NCI-H2171 (cell line): ENCODE data around the gene SDK2.
A peak's percentile ranks its signal among the peaks of the same experiment; 100 is the strongest.

Source experiments
- DNase-seq: peaks from one replicate; lab custom pipeline; 2025; lab: John Stamatoyannopoulos, UW

SDK2 gene

DNA sequence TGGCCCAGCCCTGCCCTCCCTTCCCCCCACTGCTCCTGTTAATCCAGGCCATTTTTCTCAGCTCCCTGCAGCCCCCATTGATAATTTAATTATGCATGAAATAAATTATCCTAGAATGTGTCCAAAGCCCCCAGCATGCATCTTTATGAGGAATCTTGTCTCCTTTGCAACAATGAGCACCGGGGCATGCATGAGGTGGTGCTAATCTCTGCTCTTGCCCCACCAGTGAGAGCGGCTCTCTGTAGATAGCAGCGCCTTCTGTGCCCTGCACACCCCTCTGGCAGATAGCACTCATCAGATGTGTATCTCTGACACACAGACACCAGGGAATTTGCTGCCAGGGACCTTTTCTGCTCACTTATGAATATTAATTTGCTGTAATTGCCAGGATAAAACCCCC, 192.2 kb downstream of the SDK2 start:
- DNase-seq: no peak

DNA sequence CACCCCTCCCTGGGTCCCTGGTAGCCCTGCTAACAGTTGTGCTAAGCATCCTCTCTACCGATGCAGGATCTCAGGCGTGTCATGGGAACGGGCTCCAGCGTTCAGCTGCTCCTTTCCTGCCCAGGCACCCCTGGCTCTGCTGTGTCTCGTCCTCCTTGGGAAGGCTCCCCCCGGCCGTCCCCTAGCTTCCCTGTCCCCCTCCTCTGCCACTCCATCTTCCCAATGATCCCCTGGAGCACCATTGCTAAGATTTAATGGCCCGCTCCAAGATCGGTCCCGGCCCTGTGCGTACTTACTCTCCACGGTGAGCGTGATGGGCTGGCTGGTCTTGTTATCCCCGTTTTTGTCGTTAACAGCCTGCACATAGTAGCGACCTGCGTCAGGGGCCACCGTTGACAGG, 196.9 kb downstream of the SDK2 start:
- DNase-seq: no peak

DNA sequence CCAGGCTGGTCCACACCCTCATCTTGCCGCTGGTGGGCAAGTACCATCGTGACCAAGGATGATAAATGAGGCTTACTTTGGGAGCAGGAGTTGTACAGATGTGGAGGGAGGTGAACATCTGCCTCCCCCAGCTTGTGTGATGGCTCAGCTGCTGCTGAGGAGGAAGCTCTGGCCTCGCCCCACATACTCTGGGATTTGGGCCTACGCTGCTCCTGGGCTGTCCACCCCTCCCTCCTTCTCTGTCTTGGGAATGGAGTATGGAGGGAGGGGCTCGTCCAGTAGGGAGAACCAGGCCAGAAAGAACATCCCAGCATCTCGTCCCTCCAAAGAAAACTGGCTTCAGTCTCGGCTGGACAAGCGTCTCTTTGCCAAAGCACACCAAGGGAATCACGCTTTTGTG, 197.6 kb downstream of the SDK2 start:
- DNase-seq: no peak

DNA sequence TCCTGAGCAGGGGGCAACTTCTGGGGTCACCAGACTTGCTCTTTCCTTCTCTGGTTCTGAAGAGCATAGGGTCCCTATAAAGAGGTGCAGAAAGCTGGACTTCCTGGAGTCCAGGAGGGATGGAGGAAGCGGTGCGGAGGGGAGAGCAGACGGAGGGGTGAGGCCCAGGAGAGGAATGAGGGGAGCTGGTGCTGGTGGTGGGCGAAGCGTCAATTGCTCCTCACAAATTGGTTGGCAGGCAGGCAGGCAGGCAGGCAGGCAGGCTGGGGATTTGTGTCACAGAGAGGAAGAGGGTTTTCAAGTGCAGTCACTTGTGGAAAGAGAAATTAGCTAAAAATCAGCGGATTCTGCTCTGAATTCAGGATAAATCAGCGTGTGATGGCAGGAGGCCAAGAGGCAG, 198.8 kb downstream of the SDK2 start:
- no peak for DNase-seq

DNA sequence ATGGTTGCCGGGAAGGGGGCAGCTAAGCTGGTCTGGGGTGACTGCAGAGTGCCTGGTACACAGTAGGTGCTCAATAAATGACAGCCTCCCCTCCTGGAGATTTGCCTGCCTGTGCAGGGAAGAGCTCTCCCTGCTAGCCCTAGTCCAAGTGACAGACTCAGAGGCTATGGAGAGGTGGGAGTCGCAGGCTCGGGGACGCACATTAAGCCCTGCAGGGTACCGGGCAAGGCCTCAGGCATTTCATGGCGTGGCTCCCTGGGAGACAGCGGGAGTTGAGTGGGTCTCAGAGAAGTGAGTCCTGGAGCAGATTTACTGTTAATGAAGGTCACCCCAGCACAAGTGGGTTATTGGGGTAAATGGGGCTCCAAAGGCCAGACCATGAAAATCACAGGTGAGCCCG, 200.2 kb downstream of the SDK2 start:
- DNase-seq: no peak

DNA sequence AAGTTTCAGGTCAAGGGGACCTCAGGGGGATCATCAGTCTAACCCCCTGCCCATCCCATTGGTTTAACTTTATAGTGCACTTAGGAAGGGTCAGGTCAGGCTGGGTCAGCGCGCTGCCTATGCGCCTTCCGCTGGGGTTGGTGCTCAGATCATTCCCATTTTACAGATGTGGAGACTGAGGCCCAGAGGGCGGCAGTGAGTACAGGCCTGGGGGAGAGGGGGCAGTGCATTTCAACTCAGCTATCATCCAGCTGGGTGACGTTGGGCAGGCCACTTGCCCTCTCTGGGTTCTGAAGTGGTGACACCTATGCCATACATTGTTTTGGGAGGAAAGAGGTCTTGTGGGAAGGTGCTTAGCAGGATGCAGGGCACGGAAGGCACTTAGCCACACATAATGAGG, 204.6 kb downstream of the SDK2 start:
- no peak for DNase-seq

DNA sequence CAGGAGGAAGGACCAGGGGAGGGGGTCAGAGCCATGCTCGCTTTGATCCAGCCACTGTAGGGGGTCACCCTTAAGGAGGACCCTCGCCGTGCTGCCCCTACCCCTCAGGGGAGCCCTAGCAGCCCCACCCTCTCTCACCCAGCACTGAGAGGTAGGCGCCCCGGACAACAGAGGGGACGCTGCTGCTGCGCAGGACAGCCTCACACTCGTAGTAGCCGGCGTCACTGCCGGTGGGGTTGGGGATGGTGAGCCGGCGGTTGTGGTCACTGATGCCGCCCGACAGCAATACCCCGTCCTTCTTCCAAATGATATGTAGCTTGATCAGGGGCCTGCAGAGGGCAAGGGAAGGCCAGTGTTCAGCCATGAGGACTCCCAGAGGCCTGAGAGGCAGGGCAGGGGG, 206.4 kb downstream of the SDK2 start:
- no peak for DNase-seq

DNA sequence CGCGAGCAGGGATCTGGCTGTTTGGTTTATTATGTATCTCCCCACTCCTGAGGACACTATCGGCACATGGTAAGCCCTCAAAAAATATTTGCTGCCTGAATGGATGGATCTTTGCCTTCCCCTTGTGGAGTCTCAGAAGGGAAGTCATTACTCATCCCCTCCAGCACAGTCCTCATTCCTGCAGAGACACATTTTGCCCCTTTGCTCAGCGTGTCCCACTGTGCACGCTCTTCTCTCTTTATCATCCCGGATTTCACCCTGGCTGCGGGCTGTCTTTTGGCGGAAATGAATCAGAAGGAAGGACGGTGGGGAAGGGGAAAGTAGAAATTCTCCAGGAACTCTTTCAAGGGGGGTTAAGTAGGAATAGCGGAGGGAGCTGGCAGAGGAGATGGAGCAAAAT, 207.3 kb downstream of the SDK2 start:
- DNase-seq: no peak

DNA sequence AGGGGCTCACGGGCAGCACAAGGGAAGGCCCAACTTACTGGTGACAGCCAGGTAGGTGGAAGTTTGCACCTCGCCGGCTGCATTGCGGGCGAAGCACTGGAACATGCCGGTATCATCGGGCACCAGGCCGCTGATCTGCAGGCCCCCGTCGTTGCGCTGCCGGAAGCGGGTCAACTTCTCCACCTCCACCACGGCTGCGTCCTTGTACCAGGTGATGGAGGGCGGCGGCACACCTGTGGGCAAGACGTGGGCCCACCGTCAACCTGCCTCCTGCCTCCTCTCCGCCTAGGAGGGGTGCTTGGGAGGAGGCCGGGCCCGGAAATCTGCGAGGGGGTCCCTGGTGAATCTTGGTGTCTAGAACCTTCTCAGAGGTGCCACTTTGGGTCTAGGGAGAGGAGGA, 208.8 kb downstream of the SDK2 start:
- DNase-seq: no peak

DNA sequence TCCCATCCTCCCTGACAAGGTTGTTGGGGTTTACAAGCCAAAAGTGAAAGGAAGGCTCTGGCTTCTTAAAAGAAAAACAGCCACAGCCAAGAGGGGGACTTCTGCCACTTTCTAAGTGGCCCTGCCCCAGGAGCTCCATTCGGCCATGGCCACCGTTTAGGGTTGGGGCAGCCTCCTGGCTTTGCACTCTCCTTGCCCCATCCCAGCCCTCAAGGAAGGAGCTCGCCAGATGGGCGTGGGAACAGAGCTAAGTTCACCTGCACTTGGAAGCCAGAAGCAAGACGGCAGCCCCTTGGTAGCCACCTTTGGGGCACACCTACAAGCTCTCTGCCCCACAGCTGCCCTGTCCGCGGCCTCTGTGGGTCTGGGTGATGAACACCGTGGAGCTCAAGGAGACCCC, 210.1 kb downstream of the SDK2 start:
- DNase-seq: no peak

DNA sequence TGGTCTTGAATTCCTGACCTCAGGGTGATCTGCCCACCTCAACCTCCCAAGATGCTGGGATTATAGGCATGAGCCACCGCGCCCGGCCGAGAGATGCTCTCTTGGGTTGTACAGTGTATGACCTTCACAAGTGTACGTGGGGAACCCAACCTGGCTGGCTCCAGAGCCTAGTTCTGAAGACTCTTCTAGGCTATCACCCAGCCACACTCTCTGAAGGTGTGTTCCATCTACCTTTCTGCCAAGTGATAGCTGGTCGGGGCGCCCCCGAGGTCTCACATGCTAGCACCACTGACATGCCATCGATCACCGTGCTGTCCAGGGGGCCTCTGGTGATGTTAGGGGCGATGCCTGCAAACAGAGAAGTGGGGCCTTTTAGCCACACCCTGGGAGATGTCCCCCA, 210.7 kb downstream of the SDK2 start:
- DNase-seq: no peak

DNA sequence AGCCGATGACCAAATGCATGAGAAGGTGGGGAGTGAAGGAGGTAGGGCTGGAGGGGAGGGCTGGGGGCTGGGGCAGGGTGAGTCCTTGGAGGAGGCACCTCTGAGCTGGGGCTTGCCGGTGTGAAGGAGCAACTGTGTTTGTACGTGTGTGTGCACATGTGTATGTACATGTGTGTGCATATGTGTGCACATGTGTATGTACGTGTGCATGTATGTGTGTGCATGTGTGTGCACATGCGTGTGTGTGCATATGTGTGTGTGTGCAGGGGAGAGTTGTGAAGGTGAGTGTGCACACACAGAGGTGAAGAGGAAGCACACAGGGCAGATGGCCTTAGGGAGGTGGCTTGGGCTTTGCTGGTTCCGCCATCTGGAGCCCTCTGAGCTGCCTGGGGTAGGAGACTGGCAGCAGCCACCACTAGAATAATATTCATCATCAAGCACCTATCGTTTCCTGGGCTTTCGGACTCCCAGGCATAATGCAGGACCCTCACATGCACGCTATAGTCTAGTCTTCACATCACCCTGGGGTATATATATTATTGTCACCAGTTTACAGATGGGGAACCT, 211.5 kb downstream of the SDK2 start:
- DNase-seq: peak; percentile 16

DNA sequence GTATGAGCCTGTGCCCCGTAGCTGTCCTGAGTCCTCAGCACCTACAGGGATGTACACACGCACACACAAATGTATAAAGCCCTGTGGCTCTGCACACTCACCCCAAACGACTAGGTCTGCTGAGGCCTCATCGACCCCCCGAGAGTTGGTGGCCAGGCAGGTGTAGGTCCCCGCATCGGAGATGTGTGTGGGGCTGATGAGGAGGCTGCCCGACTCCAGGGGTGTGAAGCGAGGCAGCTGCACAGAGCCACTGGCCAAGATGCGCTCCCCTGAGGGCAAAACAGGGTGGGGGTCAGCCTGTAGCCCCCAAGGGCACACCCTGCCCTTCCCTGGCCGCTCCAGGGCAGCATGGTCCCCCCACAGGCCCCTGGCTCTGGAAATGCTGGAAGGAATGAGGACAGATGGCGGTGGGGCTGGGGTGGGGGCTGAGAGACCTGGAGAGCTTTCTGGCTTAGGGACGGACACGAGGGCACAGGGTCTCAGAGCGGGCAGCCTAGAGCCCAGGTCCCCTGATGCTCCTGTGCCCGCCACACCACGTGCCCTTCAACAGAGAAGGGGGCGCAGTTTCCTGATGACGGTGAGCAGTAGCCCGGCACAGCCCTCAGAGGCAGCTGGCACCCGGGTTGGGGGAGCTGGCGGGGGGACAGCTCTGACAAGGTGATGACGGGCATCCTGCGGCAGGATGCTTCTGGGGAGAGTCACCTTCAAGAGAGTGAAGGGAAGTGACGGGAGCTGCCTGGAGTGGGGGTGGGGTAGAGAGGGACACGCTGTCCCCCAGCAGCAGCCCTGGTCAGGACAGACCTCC, 212.6 kb downstream of the SDK2 start:
- no peak for DNase-seq

DNA sequence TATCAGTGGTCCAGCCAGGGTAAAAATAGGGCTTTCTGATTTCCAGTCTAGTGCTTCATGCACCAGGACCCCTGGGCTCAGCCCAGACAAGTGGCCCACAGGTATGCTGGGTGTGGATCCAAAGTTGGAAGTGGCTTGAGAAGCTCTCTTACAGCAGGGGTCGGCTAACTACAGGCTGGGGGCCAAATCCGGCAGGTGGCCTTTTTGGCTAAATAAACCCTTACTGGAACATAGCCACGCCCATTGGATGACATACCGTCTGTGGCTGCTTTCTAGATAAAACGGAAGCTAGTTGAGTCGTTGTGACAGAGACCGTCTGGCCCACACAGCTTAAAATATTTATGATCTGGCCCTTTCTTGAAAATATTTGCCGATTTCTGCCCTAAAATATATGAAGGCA, 213.4 kb downstream of the SDK2 start:
- no peak for DNase-seq

DNA sequence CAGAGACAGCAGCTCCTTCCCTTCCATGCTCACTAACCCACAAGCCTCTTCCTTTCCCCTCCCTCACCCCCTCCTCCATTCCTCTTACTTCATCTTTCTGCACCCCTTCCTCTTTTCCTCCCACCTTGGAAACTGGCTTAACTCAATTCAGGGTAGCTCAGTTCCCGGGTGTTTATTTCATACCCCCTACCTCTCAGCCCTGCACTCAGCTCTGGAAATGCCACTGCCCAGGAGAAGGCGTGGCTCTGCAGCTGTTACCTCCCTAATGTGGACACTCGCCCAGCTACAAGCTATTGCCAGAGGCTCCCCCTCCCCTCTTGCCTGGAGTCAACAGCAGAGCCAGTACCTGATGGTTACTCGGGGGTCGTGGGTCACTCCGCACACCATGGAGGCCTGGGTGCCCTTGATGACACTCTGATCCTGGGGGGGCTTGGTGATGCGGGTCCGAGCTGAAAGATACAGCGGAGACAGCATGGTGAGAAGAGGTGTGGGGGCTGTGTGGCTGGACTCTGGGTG, 214.0 kb downstream of the SDK2 start:
- no peak for DNase-seq

DNA sequence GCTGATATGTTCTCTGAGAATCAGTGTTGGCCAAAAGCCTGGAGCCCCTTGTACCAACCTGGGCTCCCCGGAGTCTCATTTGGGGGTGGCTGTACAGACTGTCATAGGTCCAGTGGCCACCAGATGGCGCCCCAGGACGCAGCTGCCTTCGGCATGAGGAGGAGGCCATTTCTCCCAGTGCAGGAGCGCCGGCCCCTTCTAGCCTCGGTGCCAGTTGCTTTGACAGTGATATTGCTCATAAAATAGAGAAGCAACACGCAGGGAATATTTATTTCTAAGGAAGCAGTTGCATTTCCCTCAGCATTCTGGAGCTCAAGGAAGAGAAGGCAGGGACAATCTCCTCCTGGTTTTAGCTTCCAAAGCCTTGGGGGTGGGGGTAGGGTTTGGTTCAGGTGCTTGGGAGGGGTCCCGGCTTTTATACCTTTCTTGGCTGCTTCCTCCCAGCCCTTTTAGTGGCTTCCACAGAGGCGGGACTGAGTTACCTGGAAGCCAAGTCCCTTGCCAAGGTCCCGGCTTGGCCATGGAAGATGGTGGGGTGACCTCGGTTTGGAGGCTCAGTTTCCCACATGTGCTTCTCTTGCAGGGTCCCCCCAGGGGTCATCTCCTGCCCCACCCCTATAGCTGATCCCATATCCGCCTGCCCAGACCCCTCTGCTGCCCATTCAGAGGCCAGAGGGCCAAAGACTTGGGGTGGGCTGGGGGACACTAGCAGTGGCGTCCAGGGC, 214.6 kb downstream of the SDK2 start:
- peak; percentile 70 for DNase-seq

DNA sequence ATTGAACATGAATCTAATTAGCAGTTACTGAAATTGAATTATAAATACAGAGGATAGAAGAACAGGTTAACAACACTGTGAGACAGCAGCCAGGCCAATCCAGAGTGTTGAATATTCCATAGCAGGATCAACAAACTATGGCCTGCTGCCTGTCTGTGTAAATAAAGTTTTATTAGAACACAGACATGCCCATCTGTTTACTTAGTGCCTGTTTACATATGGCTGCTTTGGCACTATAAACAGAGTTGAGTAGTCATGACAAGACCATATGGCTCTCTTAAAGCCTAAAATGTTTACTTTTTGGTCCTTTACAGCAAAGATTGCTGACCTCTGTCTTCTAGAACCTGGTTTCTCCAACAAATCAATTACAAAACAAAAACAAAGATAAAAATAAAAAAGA, 217.0 kb downstream of the SDK2 start:
- peak; percentile 33 for DNase-seq

DNA sequence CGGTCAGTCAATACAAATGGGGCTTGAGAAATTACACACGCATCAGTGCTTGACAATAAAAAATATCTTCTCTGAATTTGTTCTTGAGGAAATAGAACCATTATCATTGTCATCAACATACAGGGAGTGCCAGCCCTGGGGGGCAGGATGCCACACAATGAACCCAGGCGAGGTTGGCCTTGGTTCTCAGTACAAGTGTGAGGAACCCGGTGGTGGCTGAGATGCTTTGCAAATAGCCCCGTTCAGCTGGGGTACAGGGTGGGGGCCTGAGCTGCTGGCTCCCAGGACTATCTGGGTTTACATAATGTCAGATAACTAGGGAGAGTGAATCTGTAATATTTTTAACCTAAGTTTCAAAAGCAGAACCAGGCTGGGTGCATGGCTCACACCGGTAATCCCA, 219.7 kb downstream of the SDK2 start:
- no peak for DNase-seq

DNA sequence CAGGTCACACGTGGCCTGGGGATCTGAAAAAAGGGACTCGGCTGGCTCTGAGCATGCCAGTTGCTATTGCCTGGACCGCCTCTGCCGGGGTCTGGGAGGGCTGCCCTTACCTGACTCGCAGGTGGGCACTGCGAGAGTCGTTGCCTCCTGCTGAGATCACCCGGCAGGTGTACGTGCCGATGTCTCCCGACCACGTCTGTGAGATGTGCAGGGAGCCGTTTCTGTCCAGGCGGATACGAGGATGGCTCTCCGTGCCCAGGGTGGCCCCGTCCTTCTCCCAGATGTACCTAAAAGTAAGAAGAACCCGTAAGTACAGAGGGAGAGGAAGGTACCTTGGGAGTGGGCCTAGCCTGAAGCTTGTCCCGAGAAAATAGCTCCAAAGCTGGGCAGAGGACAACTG, 220.4 kb downstream of the SDK2 start:
- no peak for DNase-seq

DNA sequence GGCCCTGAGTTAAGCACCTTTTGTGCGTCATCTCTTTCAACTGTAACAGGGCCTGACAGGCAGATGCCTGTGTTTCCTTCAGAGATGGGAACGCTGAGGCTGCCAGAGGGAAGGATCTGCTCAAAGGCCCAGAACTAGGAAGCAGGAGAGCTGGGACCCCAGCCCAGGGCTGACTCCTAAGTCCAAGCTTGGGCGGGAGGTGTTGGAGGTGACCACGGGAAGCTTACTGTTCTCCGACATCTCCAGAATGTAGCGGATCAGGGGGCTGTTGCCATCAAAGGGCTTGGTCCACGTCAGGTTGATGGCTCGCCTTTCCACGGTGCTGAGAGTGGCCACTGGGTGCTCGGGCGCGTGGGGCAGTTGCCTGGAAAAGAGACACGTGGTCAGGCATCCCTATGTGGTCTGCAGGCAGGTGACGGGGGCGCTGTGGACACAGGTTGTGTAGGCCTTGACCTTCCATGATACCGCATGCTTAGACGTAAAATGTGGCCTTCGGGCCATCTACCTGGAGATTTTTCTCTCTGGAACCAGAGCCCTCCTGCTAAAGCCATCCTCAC, 221.0 kb downstream of the SDK2 start:
- DNase-seq: no peak

DNA sequence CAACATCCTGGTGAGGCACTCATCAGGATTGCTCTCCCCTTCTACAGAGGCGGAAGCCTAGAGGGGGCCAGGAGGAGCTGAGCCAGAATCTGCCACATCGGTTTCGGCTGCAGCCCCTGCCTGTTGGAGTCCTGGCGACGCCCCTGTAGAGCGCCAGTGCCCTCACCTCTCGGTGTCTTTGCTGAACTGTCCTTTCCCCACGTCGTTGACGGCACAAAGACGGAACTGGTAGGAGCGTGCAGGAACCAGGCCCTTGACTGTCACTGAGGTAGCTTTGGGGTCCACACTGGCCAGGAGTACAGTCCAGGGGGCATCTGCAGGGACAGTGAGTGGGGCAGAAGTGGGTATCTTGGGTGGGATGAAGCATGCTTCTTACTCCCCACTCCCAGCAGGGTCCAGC, 222.1 kb downstream of the SDK2 start:
- no peak for DNase-seq

DNA sequence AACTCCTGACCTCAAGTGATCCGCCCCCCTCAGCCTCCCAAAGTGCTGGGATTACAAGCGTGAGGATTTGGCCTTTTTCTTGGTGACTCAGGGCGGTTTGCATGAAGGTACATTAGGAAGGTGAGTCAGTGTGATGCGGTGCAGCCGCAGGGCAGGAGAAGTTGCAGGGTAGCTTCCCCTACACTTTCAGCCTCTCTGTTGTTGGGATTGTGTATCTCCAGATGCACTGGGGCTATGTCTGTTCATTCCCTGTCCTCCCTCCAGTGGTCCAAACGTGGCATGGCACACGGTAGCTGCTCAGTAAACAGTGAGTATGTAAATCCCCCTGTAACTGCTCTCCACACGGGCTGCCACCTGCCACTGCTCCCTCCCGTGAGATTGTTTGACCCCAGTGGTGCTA, 223.3 kb downstream of the SDK2 start:
- no peak for DNase-seq

DNA sequence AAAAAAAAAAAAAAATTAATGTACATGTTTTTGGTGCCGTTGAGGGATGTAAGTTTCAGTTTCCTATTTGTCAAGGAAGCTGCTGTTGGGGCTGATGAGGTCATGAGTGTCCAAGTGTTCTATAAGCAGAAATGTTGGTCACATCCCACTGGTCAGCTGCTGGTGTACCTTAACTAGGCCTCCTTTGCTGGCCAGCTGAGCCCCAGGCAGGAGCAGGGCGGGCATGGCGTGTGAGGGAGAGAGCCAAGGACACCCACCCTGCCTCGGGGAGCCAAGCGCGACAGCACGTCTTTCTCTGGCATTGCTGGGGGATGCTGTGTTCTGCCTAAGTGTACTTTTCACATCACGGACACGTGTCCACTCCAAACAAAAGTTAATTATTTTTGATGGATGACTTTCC, 224.4 kb downstream of the SDK2 start:
- no peak for DNase-seq
